Endometrium (tissue), 2 donors: ENCODE data around the gene CD320.
"Not testable (repeated sequence)": the region's sequence is repeated elsewhere in the genome, so short reads cannot be mapped to it uniquely, and the experiment has no call there.

Experiments
- FAIRE-seq: peaks from 2 replicates; lab custom pipeline; 2012; peaks lifted over from hg19 to GRCh38; lab: Jason Lieb, UNC
- donor health status: control.
- donor health status: control.

Gene CD320

GRCh38 chr19:8333767-8334457 lies 25.8 kb upstream of the CD320 start:
- no peak for FAIRE-seq

GRCh38 chr19:8332976-8333766 lies 25.0 kb upstream of the CD320 start:
- no peak for FAIRE-seq

- no peak for FAIRE-seq
Measured at GRCh38 chr19:8331263-8331845, 23.2 kb upstream of the CD320 start.

- no peak for FAIRE-seq
Measured at GRCh38 chr19:8329996-8330395, 21.8 kb upstream of the CD320 start.

- FAIRE-seq: no peak
Measured at GRCh38 chr19:8325454-8325853, 17.3 kb upstream of the CD320 start.

GRCh38 chr19:8324186-8325050 lies 16.3 kb upstream of the CD320 start:
- no peak for FAIRE-seq

GRCh38 chr19:8323781-8324185 lies 15.6 kb upstream of the CD320 start:
- FAIRE-seq: no peak

- no peak for FAIRE-seq
Measured at GRCh38 chr19:8322638-8322997, 14.5 kb upstream of the CD320 start.

- FAIRE-seq: no peak
Measured at GRCh38 chr19:8321986-8322637, 14.0 kb upstream of the CD320 start.

GRCh38 chr19:8321067-8321985 lies 13.2 kb upstream of the CD320 start, which contains the start of the genes NDUFA7 and RPS28:
Gene NDUFA7 (minus strand): TSS chr19:8321375. CDS start chr19:8321358, 17 bp downstream.
Gene RPS28 (plus strand): TSS chr19:8321496. CDS start chr19:8321531, 35 bp downstream.
- peak; percentile 23 for FAIRE-seq

GRCh38 chr19:8320564-8321066 lies 12.5 kb upstream of the CD320 start:
- no peak for FAIRE-seq

- FAIRE-seq: no peak
Measured at GRCh38 chr19:8319807-8320520, 11.8 kb upstream of the CD320 start.

- FAIRE-seq: not testable (repeated sequence)
Measured at GRCh38 chr19:8318835-8319234, 10.7 kb upstream of the CD320 start.

- FAIRE-seq: no peak
Measured at GRCh38 chr19:8316351-8317125, 8.4 kb upstream of the CD320 start.

- not testable (repeated sequence) for FAIRE-seq
Measured at GRCh38 chr19:8314981-8315640, 7.0 kb upstream of the CD320 start.

GRCh38 chr19:8311461-8312260 lies 3.5 kb upstream of the CD320 start:
- no peak for FAIRE-seq

- no peak for FAIRE-seq
Measured at GRCh38 chr19:8310342-8311055, 2.3 kb upstream of the CD320 start.
